Effector memory CD4-positive, alpha-beta T cell (primary cell): ENCODE measurements around the gene HSDL1.
A peak's percentile ranks its signal among the peaks of the same experiment; 100 is the strongest.

Experiments used
- DNase-seq, 3 donors: peaks; one replicate each; pipeline ENCODE4 v3.0.0-alpha.2; 2020
- H3K27ac ChIP-seq: 2 replicates; pipeline ENCODE4 v1.7.0; 2013; ENCODE audit warnings: mild to moderate bottlenecking, low read length, moderate library complexity; ENCODE audit not compliant: insufficient read depth, poor library complexity, severe bottlenecking
- H3K27me3 ChIP-seq: replicated peaks from 2 replicates; pipeline ENCODE4 v1.7.0; 2013; ENCODE audit warnings: mild to moderate bottlenecking, low read length; ENCODE audit not compliant: insufficient read depth, control insufficient read depth, poor library complexity, severe bottlenecking
- H3K36me3 ChIP-seq: 2 replicates; pipeline ENCODE4 v1.7.0; 2013; ENCODE audit warnings: mild to moderate bottlenecking, low read length, moderate library complexity; ENCODE audit not compliant: control insufficient read depth, insufficient read depth
- H3K4me1 ChIP-seq: 2 replicates; pipeline ENCODE4 v1.7.0; 2013; ENCODE audit warnings: low read length, mild to moderate bottlenecking; ENCODE audit not compliant: control insufficient read depth, insufficient read depth, poor library complexity, severe bottlenecking
- H3K4me3 ChIP-seq: 2 replicates; pipeline ENCODE4 v1.7.0; 2013; ENCODE audit warnings: low read length, low read depth, mild to moderate bottlenecking; ENCODE audit not compliant: insufficient read depth, poor library complexity, severe bottlenecking
- H3K9me3 ChIP-seq: 2 replicates; pipeline ENCODE4 v1.7.0; 2013; ENCODE audit warnings: mild to moderate bottlenecking, low read length, moderate library complexity; ENCODE audit not compliant: control insufficient read depth

The HSDL1 gene

GRCh38 chr16:84084570-84085270 is 60.3 kb downstream of the HSDL1 start:
- DNase-seq, result peak; percentile 32 to 51 (median 41)
- H3K27me3 ChIP-seq, result no peaks in the 10 kb centered on the region
- peaks cover 64% of the 10 kb centered on the region for H3K36me3 ChIP-seq
- H3K4me1 ChIP-seq, result no peaks in the 10 kb centered on the region
- no peak overlapping the region for H3K27ac ChIP-seq
- no peak overlapping the region for H3K4me3 ChIP-seq
- no peaks in the 10 kb centered on the region for H3K9me3 ChIP-seq

- no peak overlapping the region for H3K4me3 ChIP-seq
- H3K27me3 ChIP-seq, result no peaks in the 10 kb centered on the region
- no peak for DNase-seq
- H3K4me1 ChIP-seq, result no peaks in the 10 kb centered on the region
- H3K27ac ChIP-seq, result no peak overlapping the region
- no peaks in the 10 kb centered on the region for H3K9me3 ChIP-seq
- H3K36me3 ChIP-seq, result peaks cover 58% of the 10 kb centered on the region
Observed at GRCh38 chr16:84082835-84083569, 62.0 kb downstream of the HSDL1 start.

- no peaks in the 10 kb centered on the region for H3K9me3 ChIP-seq
- no peak overlapping the region for H3K4me3 ChIP-seq
- H3K4me1 ChIP-seq, result no peaks in the 10 kb centered on the region
- DNase-seq, result no peak
- no peak overlapping the region for H3K27ac ChIP-seq
- peaks cover 60% of the 10 kb centered on the region for H3K36me3 ChIP-seq
- H3K27me3 ChIP-seq, result no peaks in the 10 kb centered on the region
Observed at GRCh38 chr16:84082110-84082509, 62.9 kb downstream of the HSDL1 start.

- Histone ChIP-seq H3K4me1 (no peaks in the 10 kb centered on the region), H3K4me3 (no peak overlapping the region), H3K9me3 (no peaks in the 10 kb centered on the region), H3K36me3 (peaks cover 66% of the 10 kb centered on the region), H3K27ac (no peak overlapping the region), H3K27me3 (no peaks in the 10 kb centered on the region)
- no peak for DNase-seq
Observed at GRCh38 chr16:84081446-84081989, 63.5 kb downstream of the HSDL1 start.

GRCh38 chr16:84080813-84081212 is 64.2 kb downstream of the HSDL1 start:
- Histone ChIP-seq H3K36me3 (peaks cover 68% of the 10 kb centered on the region), H3K4me1 (no peaks in the 10 kb centered on the region), H3K27me3 (no peaks in the 10 kb centered on the region), H3K27ac (no peak overlapping the region), H3K4me3 (no peak overlapping the region), H3K9me3 (no peaks in the 10 kb centered on the region)
- DNase-seq, result no peak

- Histone ChIP-seq H3K27ac (no peak overlapping the region), H3K27me3 (no peaks in the 10 kb centered on the region), H3K9me3 (no peaks in the 10 kb centered on the region), H3K4me3 (no peak overlapping the region), H3K4me1 (no peaks in the 10 kb centered on the region), H3K36me3 (peaks cover 72% of the 10 kb centered on the region)
- DNase-seq, result no peak
Observed at GRCh38 chr16:84080378-84080777, 64.6 kb downstream of the HSDL1 start.

- H3K4me3 ChIP-seq, result no peak overlapping the region
- H3K36me3 ChIP-seq, result peaks cover 78% of the 10 kb centered on the region
- DNase-seq, result no peak
- no peak overlapping the region for H3K27ac ChIP-seq
- no peaks in the 10 kb centered on the region for H3K9me3 ChIP-seq
- no peaks in the 10 kb centered on the region for H3K27me3 ChIP-seq
- no peaks in the 10 kb centered on the region for H3K4me1 ChIP-seq
Observed at GRCh38 chr16:84079664-84080063, 65.3 kb downstream of the HSDL1 start.

- Histone ChIP-seq H3K4me1 (no peaks in the 10 kb centered on the region), H3K9me3 (no peaks in the 10 kb centered on the region), H3K27me3 (no peaks in the 10 kb centered on the region), H3K36me3 (peaks cover 76% of the 10 kb centered on the region), H3K27ac (no peak overlapping the region), H3K4me3 (no peak overlapping the region)
- no peak for DNase-seq
Observed at GRCh38 chr16:84075376-84075775, 69.6 kb downstream of the HSDL1 start.

GRCh38 chr16:84074721-84075120 is 70.3 kb downstream of the HSDL1 start:
- no peak for DNase-seq
- H3K27me3 ChIP-seq, result no peaks in the 10 kb centered on the region

More at GRCh38 chr16:84074721-84075120, 70.3 kb downstream of the HSDL1 start:
- H3K9me3 ChIP-seq, result no peaks in the 10 kb centered on the region
- no peak overlapping the region for H3K27ac ChIP-seq
- H3K36me3 ChIP-seq, result peaks cover 76% of the 10 kb centered on the region
- H3K4me1 ChIP-seq, result no peaks in the 10 kb centered on the region
- H3K4me3 ChIP-seq, result no peak overlapping the region
